Dermis blood vessel endothelial cell (primary cell): ENCODE data around the gene TMEM259. TPM values are rescaled to one million over a fixed set of nuclear protein-coding genes. Genes with fewer than 3 reads are reported as not detected.

Experiments used
- DNase-seq: peaks from one replicate; pipeline ENCODE4 v3.0.0; 2010
- total RNA-seq: library from RNA; depleted of rRNA; stranded (reverse); fragments of >200 nt; gene quantifications from 2 replicates; pipeline ENCODE4 v1.2.3, GENCODE V29; 2014

The TMEM259 gene
- total RNA-seq: 67.2 and 78.9 TPM in 2 replicates

- peak; percentile 98 for DNase-seq
These were observed at the start of gene TMEM259 for GRCh38 chr19:1020868-1021425. Gene TMEM259 (minus strand): TSS chr19:1021123. CDS start chr19:1020996, 127 bp downstream.

GRCh38 chr19:1070576-1070930 is 49.6 kb upstream of the TMEM259 start:
- DNase-seq: no peak

- DNase-seq: peak; percentile 51
These were observed 48.3 kb upstream of the TMEM259 start for GRCh38 chr19:1069009-1069779.

DNA sequence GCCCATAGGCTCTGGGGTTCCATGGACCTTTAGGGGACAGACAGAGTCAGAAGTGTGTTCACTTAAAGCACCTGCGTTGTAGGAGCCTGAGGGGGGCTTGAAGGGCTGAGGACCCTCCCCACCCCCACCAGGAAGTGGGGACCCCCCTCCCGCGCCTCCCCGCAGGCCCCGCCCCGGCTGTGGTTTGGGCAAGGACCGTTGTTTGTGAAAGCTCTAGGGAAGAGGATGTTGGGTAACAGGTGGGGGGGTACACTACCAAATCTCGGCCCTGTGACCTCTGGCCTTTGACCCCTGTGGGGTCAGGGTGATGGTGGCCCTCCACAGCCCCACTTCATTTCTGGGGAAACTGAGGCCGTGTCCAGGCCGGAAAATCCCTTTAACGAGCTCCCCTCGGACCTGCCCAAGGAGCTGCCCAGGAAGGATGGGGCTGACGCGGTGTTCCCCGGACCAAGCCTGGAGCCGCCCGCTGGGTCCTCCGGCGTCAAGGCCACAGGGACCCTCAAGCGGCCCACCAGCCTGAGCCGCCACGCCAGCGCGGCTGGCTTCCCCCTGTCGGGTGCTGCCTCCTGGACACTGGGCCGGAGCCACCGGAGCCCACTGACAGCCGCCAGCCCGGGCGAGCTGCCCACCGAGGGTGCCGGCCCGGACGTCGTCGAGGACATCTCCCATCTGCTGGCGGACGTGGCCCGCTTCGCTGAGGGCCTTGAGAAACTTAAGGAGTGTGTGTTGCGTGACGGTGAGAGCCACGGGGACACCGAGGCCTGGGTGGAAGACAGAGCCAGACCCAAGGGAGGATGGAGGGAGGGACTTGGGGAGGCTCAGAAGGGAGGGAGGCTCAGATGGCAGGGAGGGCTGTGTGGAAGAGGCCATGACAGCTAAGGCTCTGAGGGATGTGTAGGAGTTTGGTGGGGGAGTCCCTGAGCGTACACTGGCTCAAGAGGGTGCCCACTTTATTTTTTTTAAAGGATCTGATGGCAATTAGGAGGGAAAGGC is 47.4 kb upstream of the TMEM259 start:
- DNase-seq: no peak

- no peak for DNase-seq
These were observed 46.5 kb upstream of the TMEM259 start for GRCh38 chr19:1067341-1067957.

GRCh38 chr19:1066748-1067340 is 45.9 kb upstream of the TMEM259 start, which contains the start of gene ARHGAP45:
Gene ARHGAP45 (plus strand): TSS chr19:1067167. CDS start chr19:1067406, 239 bp downstream.
- peak; percentile 25 for DNase-seq

DNA sequence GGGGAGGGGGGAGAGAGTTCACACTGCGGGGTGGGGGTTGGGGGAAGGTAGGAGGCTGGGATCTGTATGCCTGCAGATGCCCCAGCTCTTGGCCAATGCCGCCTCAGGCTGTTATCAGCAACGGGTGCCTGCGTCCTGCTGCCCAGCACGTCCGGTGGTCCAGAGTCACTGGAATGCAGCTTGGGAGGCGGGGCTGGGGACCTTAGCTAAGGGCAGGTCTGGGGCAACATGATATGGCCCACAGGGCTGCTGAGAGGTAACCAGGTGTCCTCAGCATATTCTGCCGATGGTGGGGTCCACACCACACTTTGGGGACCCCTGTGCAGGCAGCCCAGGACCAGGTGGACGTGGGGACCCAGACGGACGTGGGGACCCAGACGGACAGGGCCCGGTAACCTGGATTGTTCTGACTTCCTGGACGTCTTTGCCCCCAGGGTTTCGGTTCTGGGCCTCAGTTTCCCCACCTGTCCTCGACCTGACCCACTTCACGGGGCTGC is 45.4 kb upstream of the TMEM259 start:
- DNase-seq: no peak

DNA sequence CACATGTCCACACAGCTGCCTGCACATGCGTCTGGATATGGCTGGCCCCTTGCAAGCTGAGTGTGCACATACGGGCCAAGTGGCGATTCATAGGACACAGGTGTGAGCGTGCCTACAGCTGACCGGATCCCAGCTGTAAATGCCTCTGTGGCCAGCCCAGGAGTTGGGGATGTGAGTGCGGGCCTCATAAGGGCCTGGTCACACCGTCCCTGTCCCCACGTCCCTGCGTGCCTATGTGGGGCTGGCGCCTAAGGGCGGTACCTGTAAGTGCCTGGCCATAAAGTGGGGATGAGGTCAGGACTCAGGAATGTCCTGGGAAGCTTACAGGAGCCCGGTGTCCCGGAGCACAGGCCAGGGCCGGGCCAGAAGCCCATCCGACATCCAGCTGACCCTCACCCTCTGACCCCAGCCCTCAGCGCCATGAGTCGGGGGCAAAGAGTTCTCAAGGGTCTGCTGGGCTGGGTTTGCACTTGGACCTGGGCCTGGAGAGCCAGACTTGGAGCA is 44.7 kb upstream of the TMEM259 start:
- peak; percentile 26 for DNase-seq

DNA sequence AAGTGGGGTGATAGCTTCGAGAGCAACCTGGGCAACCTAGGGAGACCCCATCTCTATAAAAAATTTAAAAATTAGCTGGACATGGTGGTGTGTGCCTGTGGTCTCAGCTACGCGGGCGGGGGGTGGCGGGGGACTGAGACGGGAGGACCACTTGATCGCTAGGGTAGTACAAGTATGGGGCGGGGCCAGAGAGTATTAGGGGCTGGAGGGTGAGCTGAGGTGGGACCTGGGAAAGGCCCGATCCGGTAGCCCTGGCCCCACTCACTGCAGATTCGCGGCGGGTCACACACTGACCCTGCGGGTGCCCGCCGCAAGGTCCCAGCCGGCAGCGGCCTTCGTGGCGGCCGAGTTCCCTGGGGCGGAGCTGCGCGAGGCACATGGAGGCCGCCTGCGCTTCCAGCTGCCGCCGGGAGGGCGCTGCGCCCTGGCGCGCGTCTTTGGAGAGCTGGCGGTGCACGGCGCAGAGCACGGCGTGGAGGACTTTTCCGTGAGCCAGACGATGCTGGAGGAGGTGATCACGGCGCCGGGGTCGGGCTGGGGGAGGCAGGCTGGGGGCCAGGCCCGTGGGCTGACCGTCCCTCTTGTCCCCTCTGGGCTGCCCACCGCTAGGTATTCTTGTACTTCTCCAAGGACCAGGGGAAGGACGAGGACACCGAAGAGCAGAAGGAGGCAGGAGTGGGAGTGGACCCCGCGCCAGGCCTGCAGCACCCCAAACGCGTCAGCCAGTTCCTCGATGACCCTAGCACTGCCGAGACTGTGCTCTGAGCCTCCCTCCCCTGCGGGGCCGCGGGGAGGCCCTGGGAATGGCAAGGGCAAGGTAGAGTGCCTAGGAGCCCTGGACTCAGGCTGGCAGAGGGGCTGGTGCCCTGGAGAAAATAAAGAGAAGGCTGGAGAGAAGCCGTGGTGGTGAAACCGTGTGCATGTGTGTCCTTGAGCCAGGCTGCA is 44.0 kb upstream of the TMEM259 start:
- DNase-seq: peak; percentile 85

- no peak for DNase-seq
These were observed 43.2 kb upstream of the TMEM259 start for GRCh38 chr19:1063909-1064660.

- peak; percentile 53 for DNase-seq
These were observed 42.3 kb upstream of the TMEM259 start for GRCh38 chr19:1063030-1063908.

DNA sequence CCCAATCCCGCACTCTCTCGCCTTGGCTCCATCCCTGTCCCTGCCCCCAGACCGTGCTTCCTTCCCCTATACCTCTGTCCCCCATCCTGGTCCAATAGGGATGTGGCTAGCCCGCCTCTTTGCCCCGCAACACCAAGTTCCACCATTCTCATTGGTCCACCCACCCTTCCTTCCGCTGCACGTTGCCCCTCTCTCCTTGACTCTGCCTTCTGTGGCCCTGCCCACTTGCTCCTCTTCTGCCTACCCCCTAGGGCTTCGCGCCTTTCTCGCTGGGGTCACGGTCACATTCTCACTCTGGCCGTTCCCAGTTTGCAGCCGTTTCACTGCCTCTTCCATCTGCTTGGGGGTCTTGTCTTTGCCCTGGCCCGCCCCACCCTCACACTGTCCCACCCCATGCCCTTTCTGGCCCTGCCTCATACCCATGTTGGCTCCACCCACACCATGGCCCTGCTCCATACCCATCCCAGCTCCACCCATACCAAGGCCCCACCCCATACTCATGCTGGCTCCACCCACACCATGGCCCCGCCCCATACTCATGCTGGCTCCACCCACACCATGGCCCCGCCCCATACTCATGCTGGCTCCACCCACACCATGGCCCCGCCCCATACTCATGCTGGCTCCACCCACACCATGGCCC is 41.6 kb upstream of the TMEM259 start:
- no peak for DNase-seq

DNA sequence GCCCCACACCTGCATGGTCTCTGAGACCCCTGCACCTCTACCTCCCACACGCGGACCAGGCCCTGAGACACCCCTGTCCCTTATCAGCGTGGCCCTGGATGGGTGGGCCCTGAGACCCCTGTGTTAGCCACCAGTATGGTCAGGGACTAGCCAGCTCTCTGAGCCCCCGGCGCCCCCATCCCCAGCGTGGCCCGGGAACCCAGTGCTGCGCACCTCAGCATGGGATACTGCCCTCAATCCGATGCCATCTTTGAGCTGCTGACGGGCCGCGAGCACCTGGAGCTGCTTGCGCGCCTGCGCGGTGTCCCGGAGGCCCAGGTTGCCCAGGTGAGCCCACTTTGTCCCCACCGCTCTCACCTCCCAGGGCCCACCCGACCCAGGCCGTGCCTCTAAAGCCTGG is 41.1 kb upstream of the TMEM259 start:
- no peak for DNase-seq

- DNase-seq: no peak
These were observed 39.8 kb upstream of the TMEM259 start for GRCh38 chr19:1060689-1061088.

GRCh38 chr19:1058112-1058511 is 37.2 kb upstream of the TMEM259 start:
- DNase-seq: no peak

- peak; percentile 48 for DNase-seq
These were observed 36.4 kb upstream of the TMEM259 start for GRCh38 chr19:1057176-1057855.

DNA sequence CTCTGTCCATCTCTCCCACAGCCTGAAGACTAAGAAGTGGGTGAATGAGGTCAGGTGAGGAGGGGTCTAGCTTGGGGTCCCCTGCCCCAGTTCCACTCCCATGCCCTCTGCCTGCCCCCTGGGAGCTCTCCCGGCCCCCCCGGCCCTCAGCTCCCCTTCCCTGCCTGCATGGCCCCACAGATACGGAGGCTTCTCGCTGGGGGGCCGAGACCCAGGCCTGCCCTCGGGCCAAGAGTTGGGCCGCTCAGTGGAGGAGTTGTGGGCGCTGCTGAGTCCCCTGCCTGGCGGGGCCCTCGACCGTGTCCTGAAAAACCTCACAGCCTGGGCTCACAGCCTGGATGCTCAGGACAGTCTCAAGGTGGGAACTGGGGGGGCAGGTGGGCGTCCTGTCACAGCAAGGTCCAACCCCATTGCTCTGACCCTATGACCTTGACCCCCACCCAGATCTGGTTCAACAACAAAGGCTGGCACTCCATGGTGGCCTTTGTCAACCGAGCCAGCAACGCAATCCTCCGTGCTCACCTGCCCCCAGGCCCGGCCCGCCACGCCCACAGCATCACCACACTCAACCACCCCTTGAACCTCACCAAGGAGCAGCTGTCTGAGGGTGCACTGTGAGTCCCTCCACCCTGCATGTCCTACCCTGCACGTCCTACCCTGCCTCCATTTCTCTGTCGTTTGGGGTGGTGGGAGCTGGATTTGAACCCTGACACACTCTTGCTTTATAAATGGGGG is 35.1 kb upstream of the TMEM259 start:
- DNase-seq: no peak
